Osteoblast (primary cell): Measurements from ENCODE around the gene DENND6B. TPM values are rescaled to one million over a fixed set of nuclear protein-coding genes. Genes with fewer than 3 reads are reported as not detected.
A peak's percentile ranks its signal among the peaks of the same experiment; 100 is the strongest.

Experiments
- DNase-seq: peaks from one replicate; pipeline ENCODE4 v3.0.0; 2011; ENCODE audit warnings: low spot score, mixed read lengths; ENCODE audit not compliant: insufficient read length; ENCODE audit errors: missing footprints
- H2AFZ ChIP-seq: 2 replicates; pipeline ENCODE4 v1.6.0; 2011; ENCODE audit warnings: mild to moderate bottlenecking, low read length
- H3K27ac ChIP-seq: 2 replicates; pipeline ENCODE4 v1.5.1; 2011; ENCODE audit warnings: mild to moderate bottlenecking, low read depth, low read length, moderate library complexity
- H3K27me3 ChIP-seq: 2 replicates; pipeline ENCODE4 v1.6.0; 2012; ENCODE audit warnings: mild to moderate bottlenecking, control low read depth, inconsistent platforms, low read length, moderate library complexity; ENCODE audit not compliant: insufficient read depth
- H3K36me3 ChIP-seq: 2 replicates; pipeline ENCODE4 v1.5.1; 2011; ENCODE audit warnings: mild to moderate bottlenecking, low read length, control low read depth, moderate library complexity; ENCODE audit not compliant: insufficient read depth
- H3K4me1 ChIP-seq: 2 replicates; pipeline ENCODE4 v1.5.1; 2011; ENCODE audit warnings: mild to moderate bottlenecking, low read length, control low read depth, moderate library complexity; ENCODE audit not compliant: insufficient read depth
- H3K4me2 ChIP-seq: 2 replicates; pipeline ENCODE4 v1.6.0; 2011; ENCODE audit warnings: mild to moderate bottlenecking, low read length; ENCODE audit not compliant: insufficient read depth
- H3K4me3 ChIP-seq: fragments of 200-600 bp; sonication (generic); 3 replicates; pipeline ENCODE4 v1.5.1; 2012; ENCODE audit warnings: mild to moderate bottlenecking, low read length, inconsistent platforms; ENCODE audit not compliant: insufficient read depth
- H3K79me2 ChIP-seq: 2 replicates; pipeline ENCODE4 v1.6.0; 2012; ENCODE audit warnings: mild to moderate bottlenecking, low read length, control low read depth, inconsistent platforms; ENCODE audit not compliant: insufficient read depth
- H3K9me3 ChIP-seq: 2 replicates; pipeline ENCODE4 v1.5.1; 2011; ENCODE audit warnings: low read depth, low read length, control low read depth
- H4K20me1 ChIP-seq: 2 replicates; pipeline ENCODE4 v1.6.0; 2012; ENCODE audit warnings: mild to moderate bottlenecking, low read length, control low read depth; ENCODE audit not compliant: insufficient read depth
- total RNA-seq: library from RNA; depleted of rRNA; stranded (reverse); fragments of >200 nt; gene quantifications from 2 replicates; pipeline ENCODE4 v1.2.3, GENCODE V29; 2012
- TF ChIP-seq, protein P1 (sequence below): IDR thresholded peaks from 2 replicates; pipeline ENCODE4 v1.5.1; 2011; ENCODE audit warnings: mild to moderate bottlenecking, low read depth, low read length, moderate library complexity; ENCODE audit errors: extremely low read depth

DENND6B gene
- total RNA-seq, 1 donor: 6.5 TPM

DNA sequence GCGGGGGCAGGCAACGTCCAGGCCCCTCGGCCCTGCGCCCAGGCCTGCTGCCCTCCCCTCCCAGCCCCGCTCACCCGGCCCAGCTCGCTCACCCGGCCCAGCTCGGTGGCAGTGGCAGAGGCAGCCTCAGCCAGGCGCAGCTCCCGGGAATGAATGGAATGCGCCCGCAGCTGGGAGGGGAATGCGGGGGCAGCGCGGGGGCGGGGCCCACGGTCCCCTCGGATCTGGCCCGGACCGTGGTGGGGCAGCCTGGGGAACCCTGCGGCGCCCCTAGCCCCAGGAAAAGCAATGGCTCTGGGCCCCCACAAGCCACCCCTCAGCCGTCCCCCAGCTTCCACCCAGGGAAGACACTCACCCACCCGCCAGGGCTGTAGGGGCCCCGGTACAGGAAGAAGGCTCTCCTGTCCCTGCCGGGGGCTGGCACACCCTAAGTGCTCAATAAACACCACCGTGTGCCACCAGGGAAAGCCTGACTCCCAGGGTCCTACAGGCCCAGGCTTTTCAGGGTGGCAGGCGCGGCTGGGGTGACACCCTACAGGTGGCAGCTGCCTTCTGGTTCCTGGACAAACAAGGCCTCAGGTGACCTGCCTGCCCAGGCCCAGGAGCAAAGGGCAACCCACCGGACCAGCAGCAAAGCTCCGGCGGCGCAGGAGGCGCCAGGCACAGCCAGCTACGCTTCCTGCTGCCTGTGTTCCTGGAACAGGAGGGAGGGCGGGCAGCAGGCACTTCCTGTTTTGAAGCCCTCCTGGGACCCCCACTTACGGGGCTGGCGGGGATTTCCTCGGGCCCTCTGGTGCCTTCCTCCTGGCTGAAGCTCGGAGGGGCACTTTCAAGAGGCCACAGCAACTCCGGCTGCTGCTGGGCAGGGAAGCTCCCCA, 33.1 kb downstream of the DENND6B start:
- peaks cover 97% of the 10 kb centered on the region for H3K79me2 ChIP-seq
- peak; percentile 99 for DNase-seq
- peak overlapping the region; percentile 56 for H3K4me3 ChIP-seq
- H3K9me3 ChIP-seq: no peaks in the 10 kb centered on the region
- H3K4me1 ChIP-seq: peaks cover 33% of the 10 kb centered on the region
- H3K36me3 ChIP-seq: peaks cover 34% of the 10 kb centered on the region
- H3K27me3 ChIP-seq: no peaks in the 10 kb centered on the region
- peak overlapping the region; percentile 64 for H3K4me2 ChIP-seq
- no peak overlapping the region for H2AFZ ChIP-seq
- peak overlapping the region; percentile 77 for H3K27ac ChIP-seq
- TF ChIP-seq, protein P1, sequence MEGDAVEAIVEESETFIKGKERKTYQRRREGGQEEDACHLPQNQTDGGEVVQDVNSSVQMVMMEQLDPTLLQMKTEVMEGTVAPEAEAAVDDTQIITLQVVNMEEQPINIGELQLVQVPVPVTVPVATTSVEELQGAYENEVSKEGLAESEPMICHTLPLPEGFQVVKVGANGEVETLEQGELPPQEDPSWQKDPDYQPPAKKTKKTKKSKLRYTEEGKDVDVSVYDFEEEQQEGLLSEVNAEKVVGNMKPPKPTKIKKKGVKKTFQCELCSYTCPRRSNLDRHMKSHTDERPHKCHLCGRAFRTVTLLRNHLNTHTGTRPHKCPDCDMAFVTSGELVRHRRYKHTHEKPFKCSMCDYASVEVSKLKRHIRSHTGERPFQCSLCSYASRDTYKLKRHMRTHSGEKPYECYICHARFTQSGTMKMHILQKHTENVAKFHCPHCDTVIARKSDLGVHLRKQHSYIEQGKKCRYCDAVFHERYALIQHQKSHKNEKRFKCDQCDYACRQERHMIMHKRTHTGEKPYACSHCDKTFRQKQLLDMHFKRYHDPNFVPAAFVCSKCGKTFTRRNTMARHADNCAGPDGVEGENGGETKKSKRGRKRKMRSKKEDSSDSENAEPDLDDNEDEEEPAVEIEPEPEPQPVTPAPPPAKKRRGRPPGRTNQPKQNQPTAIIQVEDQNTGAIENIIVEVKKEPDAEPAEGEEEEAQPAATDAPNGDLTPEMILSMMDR: no peak
- peaks cover 72% of the 10 kb centered on the region for H4K20me1 ChIP-seq

DNA sequence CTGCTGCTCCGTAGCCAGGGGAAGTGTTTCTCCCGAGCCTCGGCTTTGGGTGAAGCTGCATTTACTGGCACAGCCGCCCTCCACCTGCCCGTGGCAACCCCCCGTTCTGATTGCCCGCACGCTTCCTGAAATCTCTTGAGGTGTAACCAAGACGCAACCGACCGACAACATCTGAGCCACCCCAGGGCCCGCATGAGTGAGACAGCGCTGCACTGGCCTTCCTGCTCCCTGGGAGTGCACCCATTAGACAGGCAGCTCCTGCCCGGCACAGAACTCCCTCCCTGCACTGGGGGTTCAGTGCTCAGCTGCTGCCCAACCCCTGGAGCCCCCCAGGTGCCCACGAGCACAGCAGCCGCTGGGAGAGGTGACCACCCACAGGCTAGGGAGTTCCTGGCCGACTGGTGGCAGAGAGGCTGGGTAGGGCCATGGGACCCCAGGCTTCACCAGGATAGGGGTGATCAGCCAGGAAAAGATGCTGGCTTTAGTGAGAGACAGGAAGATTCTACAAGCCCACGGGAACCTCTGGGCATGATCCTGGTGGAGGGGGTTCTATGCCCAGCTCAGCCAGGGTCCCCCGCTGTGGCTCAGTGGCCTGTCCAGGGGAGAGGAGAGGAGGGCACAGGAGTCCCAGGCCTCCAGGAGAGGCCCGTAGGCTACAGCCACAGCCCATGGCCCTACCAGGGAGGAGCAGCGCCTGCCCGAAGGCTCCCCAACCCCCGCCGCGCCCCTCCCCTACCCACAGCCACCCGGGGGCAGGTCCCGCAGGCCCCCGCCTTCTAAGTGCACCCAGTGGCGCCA, 34.0 kb downstream of the DENND6B start:
- Histone ChIP-seq H3K27me3 (no peaks in the 10 kb centered on the region), H3K4me3 (peak overlapping the region; percentile 56), H2AFZ (no peak overlapping the region), H3K79me2 (peaks cover 97% of the 10 kb centered on the region), H3K4me1 (peaks cover 28% of the 10 kb centered on the region), H4K20me1 (peaks cover 73% of the 10 kb centered on the region), H3K36me3 (peaks cover 42% of the 10 kb centered on the region), H3K27ac (peak overlapping the region; percentile 71), H3K4me2 (peak overlapping the region; percentile 64), H3K9me3 (no peaks in the 10 kb centered on the region)
- peak; percentile 95 for DNase-seq
- TF ChIP-seq, protein P1: no peak

DNA sequence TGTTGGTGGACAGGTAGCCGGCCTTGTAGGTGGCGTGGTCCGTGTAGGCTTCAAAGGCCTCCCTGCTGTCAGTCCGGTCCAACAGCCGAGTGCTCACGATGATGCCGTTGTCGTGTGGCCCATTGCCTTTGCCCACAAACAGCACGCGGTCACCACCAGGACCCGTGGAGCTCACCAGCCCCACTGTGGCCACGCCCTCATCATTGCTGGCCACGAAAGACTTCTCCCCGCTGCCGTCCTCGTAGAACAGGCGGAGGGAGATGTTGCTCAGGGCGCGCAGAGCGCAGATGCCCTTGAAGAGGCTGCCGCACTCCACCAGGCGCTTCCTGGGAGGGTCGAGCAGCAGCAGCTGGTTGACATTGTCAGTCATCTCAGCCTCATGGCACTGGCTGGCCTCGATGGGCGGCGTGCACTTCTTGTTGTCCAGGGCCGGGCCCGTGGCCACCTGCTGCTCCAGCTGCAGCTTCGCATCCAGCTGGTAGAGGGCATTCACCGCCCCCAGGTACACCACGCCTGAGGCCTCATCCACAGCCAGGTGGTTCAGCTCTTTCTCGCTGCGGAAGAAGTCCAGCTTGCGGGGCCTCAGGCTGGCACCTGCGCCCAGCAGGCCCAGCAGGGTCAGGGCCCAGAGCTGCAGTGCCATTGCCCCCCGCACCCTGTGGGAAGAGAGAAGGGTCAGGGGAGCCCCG, 36.7 kb downstream of the DENND6B start:
- Histone ChIP-seq H3K4me1 (peaks cover 23% of the 10 kb centered on the region), H3K9me3 (no peaks in the 10 kb centered on the region), H4K20me1 (peaks cover 73% of the 10 kb centered on the region), H3K4me2 (no peak overlapping the region), H3K27me3 (no peaks in the 10 kb centered on the region), H2AFZ (no peak overlapping the region), H3K79me2 (peaks cover 93% of the 10 kb centered on the region), H3K27ac (no peak overlapping the region), H3K4me3 (no peak overlapping the region), H3K36me3 (peaks cover 57% of the 10 kb centered on the region)
- no peak for DNase-seq
- TF ChIP-seq, protein P1: no peak
